WI38 (cell line): ENCODE results near the gene TECPR1.

Source experiments
- H3K4me3 ChIP-seq: 2 replicates; pipeline ENCODE4 v1.5.1; 2011; ENCODE audit warnings: low read depth, mild to moderate bottlenecking, control low read depth, low read length
- CTCF ChIP-seq: IDR thresholded peaks from 2 replicates; pipeline ENCODE4 v1.5.1; 2012; ENCODE audit warnings: low read depth, mild to moderate bottlenecking, control low read depth, low read length

The TECPR1 gene

GRCh38 chr7:98212532-98213041 is 39.4 kb downstream of the TECPR1 start:
- H3K4me3 ChIP-seq: no peak overlapping the region
- TF ChIP-seq CTCF: no peak

- TF ChIP-seq CTCF: no peak
- H3K4me3 ChIP-seq: no peak overlapping the region
Measured at GRCh38 chr7:98211676-98212531, 40.1 kb downstream of the TECPR1 start.

GRCh38 chr7:98211221-98211675 is 40.8 kb downstream of the TECPR1 start, which contains the start of gene BHLHA15:
Gene BHLHA15 (plus strand): TSS chr7:98211439. CDS start chr7:98212310, 871 bp downstream.
- H3K4me3 ChIP-seq: no peak within 1 kb of the TSS
- TF ChIP-seq CTCF: no peak

- TF ChIP-seq CTCF: no peak
- H3K4me3 ChIP-seq: no peak overlapping the region
Measured at GRCh38 chr7:98210513-98211220, 41.4 kb downstream of the TECPR1 start.

- no peak for TF ChIP-seq CTCF
- no peak overlapping the region for H3K4me3 ChIP-seq
Measured at GRCh38 chr7:98209166-98209920, 42.7 kb downstream of the TECPR1 start.

- no peak overlapping the region for H3K4me3 ChIP-seq
- no peak for TF ChIP-seq CTCF
Measured at GRCh38 chr7:98206451-98207330, 45.3 kb downstream of the TECPR1 start.
